ENCODE measurements around the gene BIRC7.

BIRC7 gene

GRCh38 chr20:63226042-63226943 is 9.4 kb upstream of the BIRC7 start:
- no peak for DNase-seq

GRCh38 chr20:63227260-63227659 is 8.4 kb upstream of the BIRC7 start:
- DNase-seq = no peak

- DNase-seq = no peak
Observed at GRCh38 chr20:63228806-63229205, 6.9 kb upstream of the BIRC7 start.

- DNase-seq = peak; percentile 78
Observed at GRCh38 chr20:63230800-63231268, 4.9 kb upstream of the BIRC7 start.

- DNase-seq = no peak
Observed at GRCh38 chr20:63232235-63233060, 3.3 kb upstream of the BIRC7 start.

GRCh38 chr20:63233061-63233344 is 2.7 kb upstream of the BIRC7 start:
- DNase-seq = no peak

GRCh38 chr20:63233924-63234323 is 1.8 kb upstream of the BIRC7 start:
- no peak for DNase-seq

- no peak for DNase-seq
Observed at GRCh38 chr20:63234693-63235398, 859 bp upstream of the BIRC7 start.

- no peak for DNase-seq
Observed at GRCh38 chr20:63236116-63236837, 572 bp downstream of the BIRC7 start.

- DNase-seq = no peak
Observed at GRCh38 chr20:63238031-63238430, 2.3 kb downstream of the BIRC7 start.

GRCh38 chr20:63238514-63239125 is 2.9 kb downstream of the BIRC7 start:
- no peak for DNase-seq

- DNase-seq = no peak
Observed at GRCh38 chr20:63239431-63239830, 3.7 kb downstream of the BIRC7 start.

GRCh38 chr20:63240004-63240403 is 4.3 kb downstream of the BIRC7 start:
- DNase-seq = no peak

GRCh38 chr20:63241272-63241671 is 5.6 kb downstream of the BIRC7 start:
- no peak for DNase-seq

GRCh38 chr20:63242736-63243135 is 7.0 kb downstream of the BIRC7 start:
- DNase-seq = no peak

GRCh38 chr20:63243604-63244247 is 8.0 kb downstream of the BIRC7 start:
- DNase-seq = no peak

- DNase-seq = no peak
Observed at GRCh38 chr20:63244468-63244867, 8.8 kb downstream of the BIRC7 start.

GRCh38 chr20:63246490-63247288 is 11.0 kb downstream of the BIRC7 start:
- no peak for DNase-seq

GRCh38 chr20:63247671-63248228 is 12.0 kb downstream of the BIRC7 start:
- no peak for DNase-seq

GRCh38 chr20:63248835-63249591 is 13.3 kb downstream of the BIRC7 start:
- DNase-seq = no peak
